GM12878 (cell line): ENCODE measurements around the gene DNAJC17.

Source experiments
- ATF3 ChIP-seq: IDR thresholded peaks from 2 replicates; pipeline ENCODE4 v1.6.1; 2011; ENCODE audit warnings: low read depth, mild to moderate bottlenecking, low read length, moderate library complexity, borderline replicate concordance; ENCODE audit errors: extremely low read depth
- CHD2 ChIP-seq: IDR thresholded peaks from 2 replicates; pipeline ENCODE4 v1.6.1; 2011; ENCODE audit warnings: low read depth, low read length, improper control_type of control experiment, borderline replicate concordance
- CREM ChIP-seq: IDR thresholded peaks from 2 replicates; pipeline ENCODE4 v1.6.1; 2014; ENCODE audit warnings: antibody characterized with exemption, low read depth
- CTCF ChIP-seq, 3 experiments: IDR thresholded peaks in 2 of 3; conservative IDR thresholded peaks in 1 of 3; 2 replicates each; pipeline ENCODE4 v1.5.1; 2011; ENCODE audit warnings: low read depth in 3 of 3, low read length in 3 of 3, mild to moderate bottlenecking in 3 of 3, control low read depth in 2 of 3, moderate library complexity in 2 of 3, inconsistent platforms in 1 of 3, mixed read lengths in 1 of 3; ENCODE audit not compliant: control insufficient read depth in 2 of 3, insufficient read depth in 1 of 3; ENCODE audit errors: extremely low read depth in 1 of 3
- CUX1 ChIP-seq: IDR thresholded peaks from 2 replicates; pipeline ENCODE4 v1.6.1; 2012; ENCODE audit warnings: improper control_type of control experiment, low read depth, low read length; ENCODE audit not compliant: insufficient replicate concordance
- FOXK2 ChIP-seq: fragments of 450-650 bp; IDR thresholded peaks from 2 replicates; pipeline ENCODE4 v1.6.1; 2017; ENCODE audit warnings: mild to moderate bottlenecking, moderate library complexity
- MYC ChIP-seq: IDR thresholded peaks from 2 replicates; pipeline ENCODE4 v1.6.1; 2011; ENCODE audit warnings: mild to moderate bottlenecking, low read length, moderate library complexity, inconsistent platforms; ENCODE audit not compliant: insufficient read depth, insufficient replicate concordance, insufficient read length, severe bottlenecking
- PAX5 ChIP-seq: IDR thresholded peaks from 2 replicates; pipeline ENCODE4 v1.6.1; 2011; ENCODE audit warnings: low read depth, low read length, borderline replicate concordance
- POLR2AphosphoS5 ChIP-seq: IDR thresholded peaks from 2 replicates; pipeline ENCODE4 v1.6.1; 2011; ENCODE audit warnings: mild to moderate bottlenecking, low read length, inconsistent platforms
- RAD21 ChIP-seq: IDR thresholded peaks from 2 replicates; pipeline ENCODE4 v1.6.1; 2011; ENCODE audit warnings: mild to moderate bottlenecking, low read depth, low read length, moderate library complexity; ENCODE audit not compliant: insufficient read depth
- REST ChIP-seq: IDR thresholded peaks from 2 replicates; pipeline ENCODE4 v1.6.1; 2012; ENCODE audit warnings: mild to moderate bottlenecking, low read depth, low read length
- SPI1 ChIP-seq: IDR thresholded peaks from 2 replicates; pipeline ENCODE4 v1.6.1; 2011; ENCODE audit warnings: low read depth, mild to moderate bottlenecking, low read length, moderate library complexity, borderline replicate concordance; ENCODE audit not compliant: insufficient read depth
- SUZ12 ChIP-seq: fragments of 200-600 bp; sonication (generic); IDR thresholded peaks from one replicate; pipeline ENCODE4 v1.6.1; 2018; ENCODE audit warnings: antibody characterized with exemption, mild to moderate bottlenecking; ENCODE audit not compliant: unreplicated experiment
- ZBTB40 ChIP-seq: fragments of 450-650 bp; IDR thresholded peaks from 2 replicates; pipeline ENCODE4 v1.6.1; 2016; ENCODE audit warnings: mild to moderate bottlenecking, moderate library complexity, borderline replicate concordance

GRCh38 chr15:40722354-40722753, 84.9 kb downstream of the DNAJC17 start:
- no peak for TF ChIP-seq CTCF (IDR thresholded peaks at IDR 0.05 in 2 of 3, conservative IDR thresholded peaks at IDR 0.05 in 1 of 3; ENCODE audit: control insufficient read depth in 2 of 3, extremely low read depth in 1 of 3, insufficient read depth in 1 of 3, low read depth in 3 of 3, low read length in 3 of 3)
- no peak for TF ChIP-seq POLR2AphosphoS5
- TF ChIP-seq ATF3: no peak
- no peak for TF ChIP-seq CHD2
- no peak for TF ChIP-seq CREM
- no peak for TF ChIP-seq PAX5
- no peak for TF ChIP-seq SPI1
- no peak for TF ChIP-seq REST
- no peak for TF ChIP-seq CUX1
- TF ChIP-seq SUZ12: no peak
- no peak for TF ChIP-seq FOXK2
- TF ChIP-seq RAD21: no peak
- no peak for TF ChIP-seq ZBTB40
- no peak for TF ChIP-seq MYC
